ENCODE measurements around the gene CCL16.
A peak's percentile ranks its signal among the peaks of the same experiment; 100 is the strongest.

Gene CCL16

GRCh38 chr17:35936063-35936462, 45.2 kb downstream of the CCL16 start:
- DNase-seq (ENCODE audit: low read depth in 2 of 2) = no peak

GRCh38 chr17:35934760-35935159, 46.5 kb downstream of the CCL16 start:
- DNase-seq (ENCODE audit: low read depth in 2 of 2) = no peak

- no peak for DNase-seq (ENCODE audit: low read depth in 2 of 2)
Observed at GRCh38 chr17:35932586-35932985, 48.7 kb downstream of the CCL16 start.

GRCh38 chr17:35931794-35932425, 49.4 kb downstream of the CCL16 start:
- no peak for DNase-seq (ENCODE audit: low read depth in 2 of 2)

- DNase-seq (ENCODE audit: low read depth in 2 of 2) = peak; percentile 86 to 87
Observed at GRCh38 chr17:35930211-35931065, 50.9 kb downstream of the CCL16 start, which contains the start of gene RDM1. RDM1 (minus strand) TSS chr17:35930773; CDS start chr17:35930727, 46 bp downstream.

GRCh38 chr17:35927714-35928113, 53.6 kb downstream of the CCL16 start:
- DNase-seq (ENCODE audit: low read depth in 2 of 2) = no peak
